Subcutaneous adipose tissue (tissue), 4 donors: ENCODE measurements around the gene LPAR3. TPM values are rescaled to one million over a fixed set of nuclear protein-coding genes. Genes with fewer than 3 reads are reported as not detected.

Source experiments
- CTCF ChIP-seq: fragments of 450-650 bp; IDR thresholded peaks from one replicate; pipeline ENCODE4 v1.5.1; 2016; ENCODE audit warnings: low read depth, mild to moderate bottlenecking, control low read depth, antibody characterized with exemption, moderate library complexity
- total RNA-seq, 4 donors: library from RNA; depleted of rRNA; stranded (reverse); fragments of >200 nt; gene quantifications; one replicate each; pipeline ENCODE4 v1.1.0, GENCODE V29; 2016

The LPAR3 gene
- total RNA-seq, 4 donors from 2014 or later: 1.0 TPM; not detected in 3

DNA sequence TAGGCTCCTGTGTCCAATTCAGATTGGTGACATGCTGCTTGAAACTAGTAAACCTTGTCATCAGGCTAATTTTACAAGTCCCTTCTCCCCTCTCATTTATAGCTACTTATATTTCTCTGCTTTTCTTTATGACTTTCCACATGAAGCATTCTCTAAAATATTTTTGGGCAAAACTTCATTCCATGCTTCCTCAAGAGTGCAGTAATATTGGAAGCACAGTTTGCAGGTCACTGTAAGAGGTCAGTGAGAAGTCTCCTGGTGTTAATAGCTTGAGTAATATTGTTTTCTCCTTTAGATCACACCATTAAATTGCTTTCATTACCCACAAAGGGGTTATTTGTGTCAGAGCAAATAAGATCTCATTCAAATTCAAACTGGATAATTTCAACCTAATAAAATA lies 46.6 kb downstream of the LPAR3 start:
- TF ChIP-seq CTCF: no peak

- TF ChIP-seq CTCF: no peak
These were observed 47.6 kb downstream of the LPAR3 start for GRCh38 chr1:84845357-84845756.

- TF ChIP-seq CTCF: no peak
These were observed 48.9 kb downstream of the LPAR3 start for GRCh38 chr1:84844094-84844493.

DNA sequence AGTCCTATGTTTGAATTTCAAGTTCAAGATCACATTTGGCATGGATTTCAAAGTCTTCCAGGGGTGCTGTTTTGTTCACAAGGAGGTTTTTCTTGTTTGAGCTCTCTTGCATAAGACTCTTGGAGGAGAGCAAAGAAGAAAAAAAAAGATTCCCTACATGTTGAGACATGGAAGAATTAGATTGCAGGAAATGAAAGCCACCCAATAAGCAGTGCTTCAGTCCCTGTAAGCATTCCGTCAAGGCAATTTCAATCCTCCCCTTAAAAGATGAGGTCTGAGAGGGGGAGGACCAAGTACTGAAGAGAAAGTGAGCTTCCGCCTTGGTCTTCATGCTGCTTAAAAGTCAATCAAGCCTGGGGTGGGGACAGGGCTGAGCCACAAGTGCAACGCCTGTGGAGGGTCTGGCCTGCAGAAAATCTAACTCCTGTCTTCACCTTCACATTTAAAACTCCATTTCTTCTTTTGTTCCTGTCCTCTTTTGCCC lies 50.2 kb downstream of the LPAR3 start:
- TF ChIP-seq CTCF: no peak

DNA sequence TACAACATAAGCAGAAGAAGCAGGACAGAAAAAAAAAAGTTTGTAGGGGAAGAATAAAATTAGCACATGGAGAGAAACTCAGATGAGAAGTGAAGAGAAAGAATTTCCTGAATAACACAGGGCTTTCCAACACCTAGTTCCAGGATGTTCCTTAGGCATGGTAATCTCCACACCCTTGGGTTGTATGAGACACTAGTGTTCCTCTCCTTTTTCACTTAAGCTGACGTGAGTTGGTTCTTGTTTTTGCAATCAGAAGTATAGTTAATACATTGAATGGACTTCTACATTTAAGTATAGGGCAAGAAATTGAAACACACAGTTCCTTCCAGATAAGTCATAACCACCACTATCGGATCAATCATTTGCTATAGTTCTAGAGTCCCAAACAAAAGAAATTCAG lies 51.0 kb downstream of the LPAR3 start:
- TF ChIP-seq CTCF: no peak

GRCh38 chr1:84840346-84840745 lies 52.7 kb downstream of the LPAR3 start:
- TF ChIP-seq CTCF: no peak

- TF ChIP-seq CTCF: no peak
These were observed 53.5 kb downstream of the LPAR3 start for GRCh38 chr1:84839544-84839943.
